Liver (tissue), 3 donors: ENCODE data around the gene CDC42BPB.

Experiments used
- ATF3 ChIP-seq: IDR thresholded peaks from 2 replicates; pipeline ENCODE4 v1.6.1; 2016; ENCODE audit warnings: antibody characterized with exemption
- CTCF ChIP-seq: fragments of 150-350 bp; IDR thresholded peaks from 2 replicates; pipeline ENCODE4 v1.5.1; 2017; ENCODE audit warnings: improper control_type of control experiment, low read depth, low read length; ENCODE audit not compliant: missing input control
- FOXA1 ChIP-seq: IDR thresholded peaks from 2 replicates; pipeline ENCODE4 v1.6.1; 2016; ENCODE audit warnings: antibody characterized with exemption
- NR2F2 ChIP-seq: IDR thresholded peaks from 2 replicates; pipeline ENCODE4 v1.6.1; 2016; ENCODE audit warnings: antibody characterized with exemption
- YY1 ChIP-seq: IDR thresholded peaks from 2 replicates; pipeline ENCODE4 v1.6.1; 2016; ENCODE audit warnings: antibody characterized with exemption, mild to moderate bottlenecking
- donor health status: healthy.
- donor health status: healthy.

- no peak for TF ChIP-seq CTCF
- TF ChIP-seq YY1: no peak
- TF ChIP-seq ATF3: no peak
- TF ChIP-seq FOXA1: no peak
- no peak for TF ChIP-seq NR2F2
Measured at GRCh38 chr14:102939820-102940561, 117.4 kb downstream of the CDC42BPB start.
